HFF-Myc (cell line): ENCODE data around the gene VCL.
"Not testable (repeated sequence)": the region's sequence is repeated elsewhere in the genome, so short reads cannot be mapped to it uniquely, and the experiment has no call there.

Experiments used
- DNase-seq: peaks from one replicate; pipeline ENCODE4 v3.0.0-alpha.2; 2011; ENCODE audit warnings: low read depth; ENCODE audit errors: extremely low read depth
- H3K4me3 ChIP-seq: replicated peaks from 2 replicates; pipeline ENCODE4 v1.5.1; 2011; ENCODE audit warnings: low read depth, mild to moderate bottlenecking, control low read depth, low read length
- CTCF ChIP-seq: IDR thresholded peaks from 2 replicates; pipeline ENCODE4 v1.5.1; 2012; ENCODE audit warnings: mild to moderate bottlenecking, low read depth, low read length, control low read depth; ENCODE audit errors: missing control alignments

The VCL gene

GRCh38 chr10:74061104-74061503, 63.2 kb downstream of the VCL start:
- no peak overlapping the region for H3K4me3 ChIP-seq
- DNase-seq, result no peak
- no peak for TF ChIP-seq CTCF

GRCh38 chr10:74061978-74062377, 64.1 kb downstream of the VCL start:
- DNase-seq, H3K4me3 ChIP-seq: not testable (repeated sequence)

DNA sequence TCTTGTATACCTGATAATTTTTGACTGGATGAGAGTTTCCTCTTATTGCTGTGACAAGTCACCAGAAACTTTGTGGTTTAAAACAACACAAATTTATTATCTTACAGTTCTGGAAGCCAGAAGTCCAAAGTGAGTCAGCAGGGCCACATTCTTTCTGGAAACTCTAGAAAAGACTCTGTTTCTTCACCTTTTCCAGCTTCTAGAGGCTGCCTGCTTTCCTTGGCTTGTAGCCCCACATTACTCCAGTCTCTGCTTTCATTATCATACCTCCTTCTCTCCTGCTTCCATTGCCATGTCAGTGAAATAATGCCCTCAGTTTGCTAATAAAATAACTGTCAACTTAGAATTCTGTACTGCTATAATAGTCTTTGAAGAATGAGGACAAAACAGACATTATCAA, 65.3 kb downstream of the VCL start:
- TF ChIP-seq CTCF, result no peak
- no peak for DNase-seq
- H3K4me3 ChIP-seq, result no peak overlapping the region

GRCh38 chr10:74067373-74068352, 69.7 kb downstream of the VCL start:
- no peak for DNase-seq
- no peak overlapping the region for H3K4me3 ChIP-seq
- no peak for TF ChIP-seq CTCF

- no peak for TF ChIP-seq CTCF
- H3K4me3 ChIP-seq, result no peak overlapping the region
- no peak for DNase-seq
These were observed 73.2 kb downstream of the VCL start for GRCh38 chr10:74071157-74071556.

- no peak overlapping the region for H3K4me3 ChIP-seq
- no peak for DNase-seq
- TF ChIP-seq CTCF, result no peak
These were observed 74.6 kb downstream of the VCL start for GRCh38 chr10:74072503-74072902.

- DNase-seq, result no peak
- TF ChIP-seq CTCF, result no peak
- no peak overlapping the region for H3K4me3 ChIP-seq
These were observed 78.0 kb downstream of the VCL start for GRCh38 chr10:74075906-74076305.
